HG03354 (cell line): Measurements from ENCODE around the gene ZGPAT.

Source experiments
- ATAC-seq: cut with Tn5 transposase; IDR thresholded peaks from one replicate; pipeline ENCODE4 v1.9.1; 2021; ENCODE audit warnings: mild to moderate bottlenecking; ENCODE audit not compliant: unreplicated experiment, poor library complexity, severe bottlenecking

Gene ZGPAT

GRCh38 chr20:63690003-63690897 lies 17.6 kb upstream of the ZGPAT start:
- no peak for ATAC-seq

- ATAC-seq: no peak
Measured at GRCh38 chr20:63690898-63691710, 16.7 kb upstream of the ZGPAT start.

- no peak for ATAC-seq
Measured at GRCh38 chr20:63691711-63692435, 16.0 kb upstream of the ZGPAT start.

- no peak for ATAC-seq
Measured at GRCh38 chr20:63692436-63693082, 15.3 kb upstream of the ZGPAT start.

GRCh38 chr20:63693083-63693732 lies 14.6 kb upstream of the ZGPAT start:
- ATAC-seq: no peak

- no peak for ATAC-seq
Measured at GRCh38 chr20:63693733-63694583, 13.9 kb upstream of the ZGPAT start.

DNA sequence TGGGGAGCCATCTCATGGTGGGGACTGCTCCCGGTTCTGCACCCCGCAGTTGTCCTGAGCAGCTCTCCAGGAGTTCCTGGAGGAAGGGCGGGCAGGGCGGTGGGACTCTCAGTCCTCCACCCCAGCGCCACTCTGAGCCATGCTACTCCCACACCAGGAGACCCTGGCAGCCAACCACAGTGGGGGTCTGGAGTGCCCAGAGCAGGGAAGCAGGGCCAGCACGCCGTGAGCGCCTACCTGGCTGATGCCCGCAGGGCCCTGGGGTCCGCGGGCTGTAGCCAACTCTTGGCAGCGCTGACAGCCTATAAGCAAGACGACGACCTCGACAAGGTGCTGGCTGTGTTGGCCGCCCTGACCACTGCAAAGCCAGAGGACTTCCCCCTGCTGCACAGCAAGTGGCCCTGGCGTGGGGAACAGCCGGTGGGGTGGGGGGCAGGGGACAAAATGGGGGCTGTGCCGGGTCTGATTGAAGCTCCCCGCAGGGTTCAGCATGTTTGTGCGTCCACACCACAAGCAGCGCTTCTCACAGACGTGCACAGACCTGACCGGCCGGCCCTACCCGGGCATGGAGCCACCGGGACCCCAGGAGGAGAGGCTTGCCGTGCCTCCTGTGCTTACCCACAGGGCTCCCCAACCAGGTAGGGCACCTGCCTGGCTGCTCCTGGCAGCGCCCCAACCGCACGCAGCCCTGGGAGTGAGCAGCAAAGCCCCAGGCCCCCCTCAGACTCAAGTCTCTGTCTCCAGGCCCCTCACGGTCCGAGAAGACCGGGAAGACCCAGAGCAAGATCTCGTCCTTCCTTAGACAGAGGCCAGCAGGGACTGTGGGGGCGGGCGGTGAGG lies 13.0 kb upstream of the ZGPAT start:
- no peak for ATAC-seq

- ATAC-seq: no peak
Measured at GRCh38 chr20:63695424-63696305, 12.2 kb upstream of the ZGPAT start.

DNA sequence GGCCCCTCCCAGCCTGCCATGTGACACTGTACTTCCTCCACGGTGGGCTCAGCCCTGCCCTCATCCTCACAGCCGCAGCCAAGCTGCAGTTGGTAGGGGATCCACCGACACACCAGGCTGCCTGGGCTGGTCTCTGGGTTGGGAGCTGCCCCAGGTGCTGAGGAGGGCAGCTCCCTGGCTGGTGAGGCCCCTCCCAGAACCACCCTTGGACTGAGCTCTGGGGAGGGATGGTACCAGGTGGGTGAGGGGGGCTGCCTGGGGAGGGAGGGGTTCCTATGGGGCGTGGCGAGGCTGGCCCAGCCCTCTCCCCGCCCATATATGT lies 11.6 kb upstream of the ZGPAT start:
- ATAC-seq: no peak

GRCh38 chr20:63696628-63697356 lies 11.0 kb upstream of the ZGPAT start, which contains the start of gene TNFRSF6B:
Gene TNFRSF6B, plus strand, starts transcription at chr20:63696652. Its CDS starts 116 bp downstream, at chr20:63696768.
- ATAC-seq: no peak

DNA sequence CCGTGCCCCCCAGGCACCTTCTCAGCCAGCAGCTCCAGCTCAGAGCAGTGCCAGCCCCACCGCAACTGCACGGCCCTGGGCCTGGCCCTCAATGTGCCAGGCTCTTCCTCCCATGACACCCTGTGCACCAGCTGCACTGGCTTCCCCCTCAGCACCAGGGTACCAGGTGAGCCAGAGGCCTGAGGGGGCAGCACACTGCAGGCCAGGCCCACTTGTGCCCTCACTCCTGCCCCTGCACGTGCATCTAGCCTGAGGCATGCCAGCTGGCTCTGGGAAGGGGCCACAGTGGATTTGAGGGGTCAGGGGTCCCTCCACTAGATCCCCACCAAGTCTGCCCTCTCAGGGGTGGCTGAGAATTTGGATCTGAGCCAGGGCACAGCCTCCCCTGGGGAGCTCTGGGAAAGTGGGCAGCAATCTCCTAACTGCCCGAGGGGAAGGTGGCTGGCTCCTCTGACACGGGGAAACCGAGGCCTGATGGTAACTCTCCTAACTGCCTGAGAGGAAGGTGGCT lies 10.4 kb upstream of the ZGPAT start:
- ATAC-seq: no peak

GRCh38 chr20:63697868-63698545 lies 9.8 kb upstream of the ZGPAT start:
- ATAC-seq: no peak

DNA sequence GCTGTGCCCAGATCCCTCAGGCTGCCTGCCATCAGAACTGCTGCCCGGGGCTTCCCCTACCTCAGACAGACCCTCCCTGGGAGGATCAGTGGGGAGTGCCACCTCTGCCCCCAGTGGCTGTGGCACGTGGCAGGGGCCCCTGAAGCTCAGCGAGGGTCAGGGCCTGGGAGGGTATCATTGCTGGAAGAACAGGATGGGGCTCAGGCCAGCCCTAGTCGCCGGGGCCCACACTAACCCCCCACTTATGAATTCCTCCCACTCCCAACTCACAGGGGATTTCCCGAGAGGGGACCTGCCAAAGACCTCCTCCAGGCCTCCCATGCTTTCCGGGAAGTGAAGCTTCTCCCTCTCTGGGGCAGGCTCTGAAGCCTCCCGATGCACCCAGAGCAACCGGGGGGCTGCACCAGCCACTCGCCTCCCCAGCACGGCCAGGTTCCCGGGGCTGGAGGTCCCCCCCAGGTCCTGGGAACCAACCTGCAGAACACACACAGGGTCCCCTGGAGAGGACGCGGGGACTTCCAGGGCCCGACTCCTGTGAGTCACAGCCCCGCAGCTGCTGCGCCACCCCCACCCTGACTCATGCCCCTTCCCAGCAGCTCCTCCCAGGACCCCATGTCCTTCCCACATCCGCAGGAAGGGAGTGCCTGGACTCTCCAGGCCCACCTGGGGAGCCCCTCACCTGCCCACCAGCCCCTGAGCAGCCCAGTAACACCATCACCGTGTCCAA lies 8.9 kb upstream of the ZGPAT start:
- no peak for ATAC-seq

GRCh38 chr20:63699466-63700198 lies 8.2 kb upstream of the ZGPAT start:
- ATAC-seq: no peak
